ENCODE measurements around the gene BACE2.
"Not testable (repeated sequence)": the region's sequence is repeated elsewhere in the genome, so short reads cannot be mapped to it uniquely, and the experiment has no call there.

BACE2 gene

DNA sequence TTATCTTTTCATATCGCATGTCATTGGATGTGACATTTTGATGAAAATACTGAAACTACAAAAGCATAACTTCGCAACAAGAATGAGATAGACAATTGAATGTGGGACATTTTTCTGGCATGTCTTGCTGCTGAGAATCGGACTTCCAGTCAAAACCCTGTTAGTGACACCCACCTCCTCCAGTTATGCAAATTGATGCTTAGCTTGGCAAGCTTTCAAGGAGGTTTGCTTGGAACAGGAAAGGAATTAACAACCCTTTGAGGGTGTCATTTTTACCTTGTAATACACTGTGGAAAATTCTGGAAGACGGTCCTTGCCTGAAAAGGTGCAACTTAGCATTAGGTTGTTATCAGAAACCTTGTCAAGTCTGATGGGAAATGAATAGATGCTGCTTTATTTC, 109.9 kb downstream of the BACE2 start:
- DNase-seq (ENCODE audit: low read depth in 2 of 2), result no peak

GRCh38 chr21:41280115-41280919, 112.4 kb downstream of the BACE2 start:
- no peak for DNase-seq (ENCODE audit: low read depth in 2 of 2)

DNA sequence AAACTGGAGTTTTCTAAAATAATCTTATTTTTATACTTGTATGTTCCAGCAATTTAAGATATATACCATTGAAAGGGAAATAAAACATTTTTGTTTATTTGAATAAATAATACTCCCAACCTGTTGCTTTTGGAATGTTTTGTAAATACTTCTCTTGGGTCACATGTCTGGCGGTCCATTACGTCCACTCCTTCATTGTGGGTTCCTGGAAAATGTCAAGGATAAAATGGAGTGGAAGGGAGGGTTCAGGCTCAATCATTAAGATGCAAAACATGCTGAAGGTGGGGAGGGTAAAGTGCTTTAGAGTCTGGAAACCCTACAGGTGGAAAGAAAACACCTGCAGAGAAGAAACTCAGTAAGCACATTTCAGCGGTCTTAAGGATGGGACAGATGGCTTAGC, 114.5 kb downstream of the BACE2 start:
- DNase-seq (ENCODE audit: low read depth in 2 of 2), result no peak

DNA sequence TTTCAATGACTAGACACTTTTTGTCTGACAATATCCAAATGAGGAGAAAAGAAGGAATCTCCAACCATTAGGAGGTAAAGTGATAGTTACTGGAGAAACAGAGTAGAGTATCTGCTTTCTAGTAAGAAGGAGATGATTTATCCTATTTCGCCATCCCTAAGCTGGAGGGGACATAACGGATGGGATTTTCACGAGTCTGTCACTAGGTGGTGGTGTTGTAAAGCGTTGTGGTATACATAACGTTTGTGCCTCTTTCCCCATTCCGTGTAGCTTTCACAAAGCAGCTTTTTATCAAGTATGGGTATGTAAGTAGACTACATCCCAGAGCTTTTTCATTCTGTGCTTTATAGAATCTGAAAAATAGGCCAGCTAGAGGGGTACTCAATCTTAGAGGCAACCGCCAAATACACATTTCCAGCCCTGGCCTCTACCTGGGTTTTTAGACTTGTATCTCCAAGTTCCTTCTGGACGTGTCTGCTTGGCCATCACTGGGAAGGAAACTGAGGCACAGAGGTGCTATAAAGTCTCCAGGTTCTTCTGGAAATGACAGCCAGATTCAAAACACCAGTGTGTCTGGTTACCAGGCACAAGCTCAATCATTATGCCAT, 115.4 kb downstream of the BACE2 start:
- peak in 1 of 2 experiments; percentile 15 for DNase-seq (ENCODE audit: low read depth in 2 of 2)

DNA sequence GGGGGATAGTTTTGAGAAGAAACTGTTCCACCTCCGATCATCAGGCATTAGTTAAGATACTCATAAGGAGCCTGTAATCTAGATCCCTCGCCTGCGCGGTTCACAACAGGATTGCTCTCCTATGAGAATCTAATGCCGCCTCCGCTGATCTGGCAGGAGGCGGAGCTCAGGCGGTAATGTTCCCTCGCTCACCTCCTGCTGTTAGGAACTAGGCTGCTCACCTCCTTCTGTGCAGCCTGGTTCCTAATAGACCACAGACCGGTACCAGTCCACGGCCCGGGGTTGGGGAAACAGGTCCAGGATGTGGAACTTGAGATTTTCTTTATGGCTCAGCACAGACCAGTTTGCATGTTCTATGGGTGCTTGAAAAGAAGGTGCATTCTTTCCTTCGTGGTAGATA, 121.5 kb downstream of the BACE2 start:
- DNase-seq (ENCODE audit: low read depth in 2 of 2), result no peak

- DNase-seq (ENCODE audit: low read depth in 2 of 2), result no peak
Observed at GRCh38 chr21:41290106-41290799, 122.3 kb downstream of the BACE2 start.

DNA sequence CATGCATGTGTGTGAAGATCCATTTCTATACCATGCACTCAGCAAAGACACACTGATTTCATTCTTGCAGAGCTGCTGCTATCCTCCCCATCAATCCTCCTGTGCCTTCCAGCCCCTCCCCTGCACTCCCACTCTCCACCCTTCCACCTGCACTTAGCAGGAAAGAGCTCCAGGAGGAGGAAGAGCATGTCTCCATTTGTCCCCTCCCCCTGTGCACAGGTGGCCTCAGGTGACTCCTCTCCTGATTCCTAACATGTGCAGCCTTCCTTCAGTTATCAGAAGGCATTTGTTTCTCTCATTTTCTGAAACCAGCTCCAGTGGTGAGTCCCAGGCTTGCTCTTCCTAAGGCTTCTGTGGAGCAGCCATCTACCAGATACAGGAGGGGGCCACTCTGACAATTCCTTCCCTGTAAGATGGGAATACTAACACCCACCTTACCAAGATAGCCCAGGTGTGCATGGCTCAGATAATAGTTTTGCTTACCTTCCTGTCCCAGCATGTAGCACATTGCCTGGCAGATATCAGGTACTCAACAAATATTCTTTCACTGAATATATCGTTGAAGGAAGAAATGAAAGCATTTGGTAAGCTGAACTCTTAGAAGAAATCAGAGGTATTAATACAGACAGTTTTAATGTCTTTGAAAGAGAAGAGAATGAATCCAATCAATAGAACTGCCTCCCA, 126.7 kb downstream of the BACE2 start:
- DNase-seq (ENCODE audit: low read depth in 2 of 2), result no peak

GRCh38 chr21:41295721-41296254, 127.8 kb downstream of the BACE2 start:
- no peak for DNase-seq (ENCODE audit: low read depth in 2 of 2)

DNA sequence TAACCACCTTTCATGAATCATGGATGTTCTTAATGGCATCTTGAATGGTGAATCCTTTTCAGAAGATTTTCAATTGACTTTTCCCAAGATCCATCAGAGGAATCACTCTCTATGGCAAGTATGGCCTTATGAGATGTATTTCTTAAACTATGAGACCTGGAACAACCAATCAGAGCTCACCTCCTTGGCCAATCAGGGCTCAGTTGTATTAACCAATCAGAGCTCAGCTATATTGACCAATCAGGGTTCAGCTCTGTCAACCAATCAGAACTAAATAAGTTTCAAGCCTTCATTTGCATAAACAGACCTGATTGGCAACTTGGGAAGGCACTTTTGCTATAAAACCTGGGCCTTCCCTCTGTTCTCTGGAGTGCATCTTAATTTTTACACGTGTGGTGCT, 135.0 kb downstream of the BACE2 start:
- no peak for DNase-seq (ENCODE audit: low read depth in 2 of 2)

- DNase-seq (ENCODE audit: low read depth in 2 of 2), result no peak
Observed at GRCh38 chr21:41304068-41304720, 136.2 kb downstream of the BACE2 start.

DNA sequence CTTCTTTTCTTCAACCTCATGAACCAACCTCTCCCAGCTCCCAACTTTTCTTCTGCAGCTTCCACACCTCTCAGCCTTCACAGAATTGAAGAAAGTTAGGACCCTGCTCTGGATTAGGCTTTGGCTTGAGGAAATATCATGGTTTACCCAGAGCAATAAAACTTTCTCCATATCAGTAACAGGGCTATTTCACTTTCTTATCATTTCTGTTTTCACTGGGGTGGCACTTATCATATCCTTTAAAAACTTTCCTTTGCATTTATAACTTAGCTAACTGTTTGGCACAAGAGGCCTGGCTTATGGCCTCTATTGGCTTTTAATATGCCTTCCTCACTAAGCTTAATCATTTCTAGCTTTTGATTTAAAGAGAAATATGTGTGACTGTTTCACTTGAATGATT, 139.3 kb downstream of the BACE2 start:
- no peak for DNase-seq (ENCODE audit: low read depth in 2 of 2)

DNA sequence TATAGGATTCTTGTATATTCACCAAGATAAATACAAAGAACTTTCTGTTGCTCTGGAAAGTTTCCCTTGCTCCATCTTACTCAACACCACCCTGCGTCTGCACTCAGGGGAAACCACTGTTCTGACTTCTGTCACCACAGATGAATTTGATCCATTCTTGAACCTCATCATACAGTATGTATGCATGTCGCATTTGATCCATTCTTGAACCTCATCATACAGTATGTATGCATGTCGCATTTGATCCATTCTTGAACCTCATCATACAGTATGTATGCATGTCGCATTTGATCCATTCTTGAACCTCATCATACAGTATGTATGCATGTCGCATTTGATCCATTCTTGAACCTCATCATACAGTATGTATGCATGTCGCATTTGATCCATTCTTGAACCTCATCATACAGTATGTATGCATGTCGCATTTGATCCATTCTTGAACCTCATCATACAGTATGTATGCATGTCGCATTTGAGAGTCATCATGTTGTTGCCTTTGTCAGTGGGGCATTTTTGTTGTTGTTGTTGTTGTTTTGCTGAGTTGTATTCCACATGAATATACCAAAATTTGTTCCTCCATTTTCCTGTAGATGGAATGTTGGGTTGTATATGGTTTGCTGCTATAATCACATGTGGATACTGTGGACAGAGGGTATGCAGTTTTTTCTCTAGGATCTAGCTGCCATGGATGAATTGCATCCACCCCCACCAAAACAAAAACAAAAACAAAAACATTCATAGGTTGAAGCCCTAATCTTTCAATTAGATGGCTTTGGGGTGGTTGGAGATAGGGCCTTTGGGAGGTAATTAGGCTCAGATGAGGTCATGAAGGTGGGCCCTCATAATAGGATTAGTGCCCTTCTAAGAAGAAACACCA, 145.6 kb downstream of the BACE2 start:
- not testable (repeated sequence) for DNase-seq (ENCODE audit: low read depth in 2 of 2)

DNA sequence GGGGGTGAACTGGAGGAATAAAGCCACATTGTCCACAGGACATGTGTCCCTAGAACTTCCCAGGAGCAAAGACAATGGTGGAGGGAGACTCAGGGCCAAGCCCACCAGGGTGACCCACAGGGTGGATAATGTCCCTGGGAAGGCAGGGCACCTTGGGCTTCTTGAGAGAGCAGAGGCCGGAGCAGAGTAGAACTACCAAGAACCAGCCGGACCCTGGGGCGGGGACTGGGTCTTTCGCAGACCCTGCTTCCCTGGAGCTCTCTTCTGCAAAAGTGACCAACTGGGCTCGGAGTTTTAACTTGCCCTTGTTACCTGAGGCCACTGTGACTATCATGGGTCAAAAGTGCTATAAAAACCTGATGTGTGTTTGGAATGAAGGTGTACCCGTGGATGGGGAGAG, 147.8 kb downstream of the BACE2 start:
- DNase-seq (ENCODE audit: low read depth in 2 of 2), result no peak

- no peak for DNase-seq (ENCODE audit: low read depth in 2 of 2)
Observed at GRCh38 chr21:41316200-41317062, 148.5 kb downstream of the BACE2 start, which contains the start of gene FAM3B. Gene FAM3B, plus strand, starts transcription at chr21:41316801. Its CDS starts 79 bp downstream, at chr21:41316880.

DNA sequence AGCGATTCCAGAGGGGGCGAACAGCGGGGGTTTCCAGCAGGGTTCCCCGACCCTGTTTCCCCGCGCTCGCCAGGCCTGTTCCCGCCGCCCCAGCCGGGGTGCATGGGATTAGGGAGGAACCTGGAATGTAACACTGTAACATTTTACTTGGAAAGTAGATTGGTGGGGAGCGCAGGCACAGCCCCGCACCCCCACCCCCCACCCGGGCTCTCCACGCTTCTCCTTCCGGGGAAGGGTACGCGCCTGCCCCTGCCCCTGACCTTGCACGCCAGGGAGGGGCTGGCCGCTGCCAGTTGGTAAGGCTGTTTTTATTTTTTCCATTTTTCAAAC, 149.1 kb downstream of the BACE2 start:
- DNase-seq (ENCODE audit: low read depth in 2 of 2), result no peak

DNA sequence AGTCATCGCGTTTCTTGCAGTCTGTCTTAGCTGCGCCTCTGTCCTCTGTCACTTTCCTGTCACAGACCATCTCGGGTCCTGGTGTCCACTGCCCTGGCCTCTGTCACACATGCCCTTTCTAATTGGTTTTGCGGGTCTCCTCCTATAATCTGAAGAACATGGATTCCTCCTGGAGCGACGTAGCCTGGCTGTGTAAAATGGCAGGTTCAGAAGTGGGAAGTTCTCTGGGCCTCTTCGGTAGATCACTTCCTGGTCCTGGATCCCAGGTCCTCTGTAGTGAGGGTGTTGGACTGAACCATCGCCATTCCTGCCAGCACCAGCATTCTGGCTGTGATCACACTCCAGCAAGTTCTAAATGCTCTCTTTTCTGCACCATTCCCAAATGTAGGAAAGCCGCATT, 149.5 kb downstream of the BACE2 start:
- no peak for DNase-seq (ENCODE audit: low read depth in 2 of 2)

DNA sequence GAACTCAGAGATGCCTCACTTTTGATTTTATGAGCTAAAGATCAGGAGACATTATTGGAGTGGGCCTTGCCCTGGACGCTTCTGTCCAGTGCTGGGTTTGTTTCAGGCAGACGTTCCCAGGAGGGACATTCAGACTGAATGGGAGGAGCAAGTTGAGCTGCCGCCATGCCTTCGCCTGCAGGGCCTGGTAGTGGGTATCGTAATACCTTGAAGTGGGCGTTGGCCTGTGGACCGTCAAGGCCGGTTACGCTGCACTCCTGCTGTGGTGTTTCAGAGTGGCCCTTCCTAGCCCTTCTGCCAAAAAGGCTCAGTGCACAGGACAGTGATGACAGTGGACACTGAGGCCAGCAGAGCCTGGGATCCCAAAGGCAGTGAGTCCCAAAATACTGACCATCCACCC, 150.3 kb downstream of the BACE2 start:
- DNase-seq (ENCODE audit: low read depth in 2 of 2), result no peak

DNA sequence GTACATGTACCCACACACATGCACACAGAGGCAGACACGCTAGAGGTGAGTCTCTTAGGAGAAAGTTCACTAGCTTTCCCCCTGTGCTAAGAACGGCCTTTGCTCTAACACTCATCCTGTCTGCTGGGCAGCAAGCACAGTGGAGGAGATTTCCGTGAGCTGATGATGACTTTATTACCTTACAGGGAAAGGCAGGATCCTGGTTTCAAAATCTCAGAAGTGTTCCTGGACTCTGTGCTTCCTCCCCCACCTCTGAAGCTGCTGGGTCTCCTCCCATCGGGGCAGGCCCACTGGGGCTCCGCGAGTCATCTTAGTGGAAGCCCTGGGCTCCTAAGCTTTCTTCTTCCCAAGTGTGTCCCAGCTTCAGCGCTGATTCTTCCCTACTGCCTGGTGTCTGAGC, 151.3 kb downstream of the BACE2 start:
- DNase-seq (ENCODE audit: low read depth in 2 of 2), result no peak

DNA sequence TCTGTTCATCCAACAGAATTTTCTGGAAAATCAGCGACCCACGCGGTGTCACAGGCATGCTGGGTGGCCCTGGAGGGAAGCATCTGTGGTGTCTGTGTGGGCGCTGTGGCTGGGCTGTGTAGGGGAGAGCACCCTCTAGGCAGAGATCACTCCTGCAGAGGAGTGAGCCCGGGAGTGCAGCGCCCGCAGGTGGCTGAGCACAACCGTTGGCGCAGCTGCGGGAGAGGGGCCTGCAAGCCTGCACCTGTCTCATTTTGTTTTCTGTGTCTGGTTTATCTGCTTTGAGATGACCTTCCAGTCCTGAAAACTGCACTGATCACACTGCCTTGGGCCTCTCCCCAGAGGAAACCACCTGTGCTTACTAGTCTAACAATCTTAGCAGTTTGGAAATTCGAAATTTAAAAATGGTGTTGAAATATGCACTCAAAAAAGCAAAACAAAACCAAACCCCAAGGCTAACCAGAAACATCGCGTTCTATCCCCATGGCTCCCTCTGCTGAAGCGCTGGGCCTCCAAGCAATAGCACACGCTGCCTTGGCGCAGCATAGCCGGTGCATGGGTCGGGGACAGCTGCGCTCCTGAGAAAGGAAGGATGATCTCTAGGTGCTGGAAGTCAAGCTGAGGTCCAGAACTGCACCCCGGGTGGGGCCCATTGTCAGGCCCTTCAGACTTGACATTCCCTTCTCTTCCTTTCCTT, 153.4 kb downstream of the BACE2 start:
- DNase-seq (ENCODE audit: low read depth in 2 of 2), result no peak
